Left cardiac atrium (tissue), 4 donors: ENCODE measurements around the gene CHRNB2. TPM values are rescaled to one million over a fixed set of nuclear protein-coding genes. Genes with fewer than 3 reads are reported as not detected.

Experiments
- ATAC-seq, 2 donors: fragments of 200-7000 bp; cut with Tn5 transposase; one replicate each; pipeline ENCODE4 v1.9.1; 2020; ENCODE audit warnings: mild to moderate bottlenecking in 2 of 2, moderate library complexity in 2 of 2
- DNase-seq: peaks from one replicate; pipeline ENCODE4 v3.0.0-alpha.2; 2020
- intact Hi-C, 2 donors: fragments of 100-400 bp; cut with DNase I; formaldehyde crosslinking; loops; one replicate each; pipeline versions ENCODE4 v1.14.1 to v1.15.1; 2022 to 2023
- total RNA-seq, 2 donors: library from RNA; stranded (reverse); fragmentation: NEBNext Ultra II Directional; extraction: Animal tissue kit (Norgen Biotek cat#: 25700); gene quantifications; one replicate each; pipeline ENCODE4 v1.2.1, GENCODE V29; 2021
- donor health status: DM: no; HTN: yes; CAD: no.
- donor health status: DM: no; HTN: yes; CAD: no; lungs with severe emphysema.
- donor health status: DM: yes; HTN: yes; CAD: no.
- donor health status: Dilated cardiomyopathy.

The CHRNB2 gene
- total RNA-seq, 2 donors from 2014 or later = 0.05 TPM; not detected in 1

GRCh38 chr1:154624746-154625643 lies 57.4 kb downstream of the CHRNB2 start:
- ATAC-seq (no peak), DNase-seq (no peak)

GRCh38 chr1:154626456-154627256 lies 59.1 kb downstream of the CHRNB2 start:
- DNase-seq (no peak), ATAC-seq (peak; percentile 20 to 37)
- intact Hi-C loops = no loop called here

More at GRCh38 chr1:154624746-154625643, 57.4 kb downstream of the CHRNB2 start:
- intact Hi-C loops = no loop called here

GRCh38 chr1:154627257-154628120 lies 59.9 kb downstream of the CHRNB2 start:
- intact Hi-C loops = no loop called here
- peak; percentile 93 for DNase-seq
- ATAC-seq = peak; percentile 83 to 86

GRCh38 chr1:154628121-154628405 lies 60.5 kb downstream of the CHRNB2 start:
- intact Hi-C loops = no loop called here
- peak; percentile 12 to 24 for ATAC-seq
- no peak for DNase-seq

GRCh38 chr1:154629061-154629674 lies 61.6 kb downstream of the CHRNB2 start:
- ATAC-seq (no peak), DNase-seq (no peak)
- intact Hi-C loops = no loop called here

Other genes with a start within 250 kb of the CHRNB2 start
- not detected for gene AQP10, start 246.7 kb upstream of the CHRNB2 start, total RNA-seq
- gene ATP8B2, start 242.3 kb upstream of the CHRNB2 start, total RNA-seq = 10 to 100 TPM; 23.7 to 31.0 TPM
- gene IL6R, start 162.4 kb upstream of the CHRNB2 start, total RNA-seq = 10 to 100 TPM; 11.2 to 11.4 TPM
- 1 to 10 TPM; 3.4 to 3.6 TPM for gene TDRD10, start 65.6 kb upstream of the CHRNB2 start, total RNA-seq
- gene SHE, start 65.4 kb upstream of the CHRNB2 start, total RNA-seq = 10 to 100 TPM; 13.5 to 21.4 TPM
- 10 to 100 TPM; 45.8 to 57.9 TPM for gene UBE2Q1, start 9.1 kb upstream of the CHRNB2 start, total RNA-seq
- gene ADAR, start 40.4 kb downstream of the CHRNB2 start, total RNA-seq = 10 to 100 TPM; 70.1 to 80.1 TPM